Duodenal mucosa (tissue), 2 donors: ENCODE results near the gene ATF7.
"Not testable (repeated sequence)": the region's sequence is repeated elsewhere in the genome, so short reads cannot be mapped to it uniquely, and the experiment has no call there.

Experiments
- H3K27ac ChIP-seq: one replicate; pipeline ENCODE4 v1.7.0; 2013; ENCODE audit warnings: low read depth, low read length
- H3K27me3 ChIP-seq, 2 donors: one replicate each; pipeline ENCODE4 v1.7.0; 2013; ENCODE audit warnings: low read length in 2 of 2, control low read depth in 1 of 2; ENCODE audit not compliant: insufficient read depth in 2 of 2, control insufficient read depth in 1 of 2
- H3K36me3 ChIP-seq, 2 donors: one replicate each; pipeline ENCODE4 v1.7.0; 2013; ENCODE audit warnings: low read length in 2 of 2, control low read depth in 1 of 2; ENCODE audit not compliant: insufficient read depth in 2 of 2, control insufficient read depth in 1 of 2
- H3K4me1 ChIP-seq, 2 donors: one replicate each; pipeline ENCODE4 v1.7.0; 2013; ENCODE audit warnings: low read length in 2 of 2, control low read depth in 1 of 2; ENCODE audit not compliant: insufficient read depth in 2 of 2, control insufficient read depth in 1 of 2
- H3K4me3 ChIP-seq, 2 donors: one replicate each; pipeline ENCODE4 v1.7.0; 2013; ENCODE audit warnings: low read length in 2 of 2, low read depth in 1 of 2
- H3K9ac ChIP-seq, 2 donors: one replicate each; pipeline ENCODE4 v1.7.0; 2013; ENCODE audit warnings: low read length in 2 of 2, low read depth in 1 of 2
- H3K9me3 ChIP-seq, 2 donors: one replicate each; pipeline ENCODE4 v1.7.0; 2013; ENCODE audit warnings: low read length in 2 of 2, control low read depth in 1 of 2; ENCODE audit not compliant: control insufficient read depth in 1 of 2

ATF7 gene

GRCh38 chr12:53657041-53657440 lies 30.9 kb upstream of the ATF7 start:
- Histone ChIP-seq H3K4me1 (peaks cover 19 to 20% of the 10 kb centered on the region in 2 donors), H3K36me3 (no peaks in the 10 kb centered on the region), H3K9me3 (no peaks in the 10 kb centered on the region), H3K27ac (no peak overlapping the region), H3K9ac (no peak overlapping the region), H3K4me3 (no peak overlapping the region), H3K27me3 (no peaks in the 10 kb centered on the region)

GRCh38 chr12:53653595-53653994 lies 27.4 kb upstream of the ATF7 start:
- Histone ChIP-seq H3K27ac (no peak overlapping the region), H3K9ac (no peak overlapping the region), H3K4me3 (no peak overlapping the region), H3K27me3 (no peaks in the 10 kb centered on the region), H3K36me3 (no peaks in the 10 kb centered on the region), H3K4me1 (peaks cover 4 to 5% of the 10 kb centered on the region in 2 donors), H3K9me3 (no peaks in the 10 kb centered on the region)

GRCh38 chr12:53652366-53652765 lies 26.2 kb upstream of the ATF7 start:
- Histone ChIP-seq H3K9me3 (no peaks in the 10 kb centered on the region), H3K4me1 (no peaks in the 10 kb centered on the region), H3K36me3 (no peaks in the 10 kb centered on the region)

GRCh38 chr12:53651737-53652136 lies 25.6 kb upstream of the ATF7 start:
- Histone ChIP-seq H3K9me3 (no peaks in the 10 kb centered on the region), H3K27me3 (no peaks in the 10 kb centered on the region), H3K36me3 (no peaks in the 10 kb centered on the region), H3K4me3 (no peak overlapping the region), H3K9ac (no peak overlapping the region), H3K27ac (no peak overlapping the region), H3K4me1 (no peaks in the 10 kb centered on the region)

More at GRCh38 chr12:53652366-53652765, 26.2 kb upstream of the ATF7 start:
- H3K27me3 ChIP-seq: no peaks in the 10 kb centered on the region
- H3K4me3 ChIP-seq: no peak overlapping the region
- H3K9ac ChIP-seq: no peak overlapping the region
- H3K27ac ChIP-seq: no peak overlapping the region

GRCh38 chr12:53646300-53646699 lies 20.1 kb upstream of the ATF7 start:
- H3K9me3 ChIP-seq, H3K27ac ChIP-seq, H3K4me1 ChIP-seq, H3K36me3 ChIP-seq, H3K27me3 ChIP-seq, H3K4me3 ChIP-seq, H3K9ac ChIP-seq: not testable (repeated sequence)

- Histone ChIP-seq H3K4me1 (no peaks in the 10 kb centered on the region), H3K4me3 (no peak overlapping the region), H3K27ac (no peak overlapping the region), H3K27me3 (no peaks in the 10 kb centered on the region), H3K36me3 (no peaks in the 10 kb centered on the region), H3K9me3 (no peaks in the 10 kb centered on the region), H3K9ac (no peak overlapping the region)
Measured at GRCh38 chr12:53645165-53645564, 19.0 kb upstream of the ATF7 start.

GRCh38 chr12:53644133-53644532 lies 18.0 kb upstream of the ATF7 start:
- Histone ChIP-seq H3K36me3 (no peaks in the 10 kb centered on the region), H3K27me3 (no peaks in the 10 kb centered on the region), H3K9ac (no peak overlapping the region), H3K27ac (no peak overlapping the region), H3K4me1 (no peaks in the 10 kb centered on the region), H3K4me3 (no peak overlapping the region), H3K9me3 (no peaks in the 10 kb centered on the region)

GRCh38 chr12:53643232-53643979 lies 17.2 kb upstream of the ATF7 start:
- Histone ChIP-seq H3K4me3 (no peak overlapping the region), H3K27ac (no peak overlapping the region), H3K4me1 (no peaks in the 10 kb centered on the region), H3K9me3 (no peaks in the 10 kb centered on the region), H3K36me3 (no peaks in the 10 kb centered on the region), H3K9ac (no peak overlapping the region), H3K27me3 (no peaks in the 10 kb centered on the region)

GRCh38 chr12:53638057-53638456 lies 11.9 kb upstream of the ATF7 start:
- Histone ChIP-seq H3K9ac (no peak overlapping the region), H3K4me1 (no peaks in the 10 kb centered on the region), H3K36me3 (no peaks in the 10 kb centered on the region), H3K9me3 (no peaks in the 10 kb centered on the region), H3K27ac (no peak overlapping the region), H3K27me3 (no peaks in the 10 kb centered on the region), H3K4me3 (no peak overlapping the region)

GRCh38 chr12:53636641-53637040 lies 10.5 kb upstream of the ATF7 start:
- Histone ChIP-seq H3K27ac (no peak overlapping the region), H3K36me3 (no peaks in the 10 kb centered on the region), H3K27me3 (no peaks in the 10 kb centered on the region), H3K4me1 (no peaks in the 10 kb centered on the region), H3K9ac (no peak overlapping the region), H3K4me3 (no peak overlapping the region), H3K9me3 (no peaks in the 10 kb centered on the region)
